NCI-H2196 treated with DMSO at 0.1 percent for 48 hours (cell line): ENCODE results near the gene DSC1.
"Not testable (repeated sequence)": the region's sequence is repeated elsewhere in the genome, so short reads cannot be mapped to it uniquely, and the experiment has no call there.

ENCODE experiments used
- DNase-seq: peaks from one replicate; lab custom pipeline; 2025; ENCODE audit not compliant: unreplicated experiment; lab: John Stamatoyannopoulos, UW

Gene DSC1

GRCh38 chr18:31162825-31163435, at the start of gene DSC1:
Gene DSC1 (minus strand): TSS chr18:31162856. CDS start chr18:31162594, 262 bp downstream.
- no peak for DNase-seq

GRCh38 chr18:31211047-31211446, 48.4 kb upstream of the DSC1 start:
- no peak for DNase-seq

- DNase-seq, result no peak
Measured at GRCh38 chr18:31209041-31209440, 46.4 kb upstream of the DSC1 start.

GRCh38 chr18:31207391-31207790, 44.7 kb upstream of the DSC1 start:
- DNase-seq, result no peak

GRCh38 chr18:31206787-31207381, 44.2 kb upstream of the DSC1 start:
- peak; percentile 4 for DNase-seq

GRCh38 chr18:31206071-31206470, 43.4 kb upstream of the DSC1 start:
- DNase-seq, result no peak

- no peak for DNase-seq
Measured at GRCh38 chr18:31205273-31205672, 42.6 kb upstream of the DSC1 start.

- DNase-seq, result no peak
Measured at GRCh38 chr18:31204833-31205232, 42.2 kb upstream of the DSC1 start.

GRCh38 chr18:31204166-31204565, 41.5 kb upstream of the DSC1 start:
- DNase-seq, result no peak

GRCh38 chr18:31203794-31204148, 41.1 kb upstream of the DSC1 start:
- no peak for DNase-seq

- DNase-seq, result no peak
Measured at GRCh38 chr18:31203096-31203793, 40.6 kb upstream of the DSC1 start.

- no peak for DNase-seq
Measured at GRCh38 chr18:31199190-31199769, 36.6 kb upstream of the DSC1 start.

- no peak for DNase-seq
Measured at GRCh38 chr18:31197676-31198075, 35.0 kb upstream of the DSC1 start.

- DNase-seq, result no peak
Measured at GRCh38 chr18:31195063-31195462, 32.4 kb upstream of the DSC1 start.

- no peak for DNase-seq
Measured at GRCh38 chr18:31192086-31192776, 29.6 kb upstream of the DSC1 start.

GRCh38 chr18:31190919-31191318, 28.3 kb upstream of the DSC1 start:
- no peak for DNase-seq

- no peak for DNase-seq
Measured at GRCh38 chr18:31189757-31190156, 27.1 kb upstream of the DSC1 start.

GRCh38 chr18:31185186-31185950, 22.7 kb upstream of the DSC1 start:
- no peak for DNase-seq

GRCh38 chr18:31183302-31183701, 20.6 kb upstream of the DSC1 start:
- no peak for DNase-seq

GRCh38 chr18:31177369-31177768, 14.7 kb upstream of the DSC1 start:
- not testable (repeated sequence) for DNase-seq

- DNase-seq, result no peak
Measured at GRCh38 chr18:31176531-31176930, 13.9 kb upstream of the DSC1 start.
